Measurements from ENCODE around the gene FAM110D.

Gene FAM110D
- total RNA-seq, result 0 to 0.27 (median 0) reads per million in 4 donors

DNA sequence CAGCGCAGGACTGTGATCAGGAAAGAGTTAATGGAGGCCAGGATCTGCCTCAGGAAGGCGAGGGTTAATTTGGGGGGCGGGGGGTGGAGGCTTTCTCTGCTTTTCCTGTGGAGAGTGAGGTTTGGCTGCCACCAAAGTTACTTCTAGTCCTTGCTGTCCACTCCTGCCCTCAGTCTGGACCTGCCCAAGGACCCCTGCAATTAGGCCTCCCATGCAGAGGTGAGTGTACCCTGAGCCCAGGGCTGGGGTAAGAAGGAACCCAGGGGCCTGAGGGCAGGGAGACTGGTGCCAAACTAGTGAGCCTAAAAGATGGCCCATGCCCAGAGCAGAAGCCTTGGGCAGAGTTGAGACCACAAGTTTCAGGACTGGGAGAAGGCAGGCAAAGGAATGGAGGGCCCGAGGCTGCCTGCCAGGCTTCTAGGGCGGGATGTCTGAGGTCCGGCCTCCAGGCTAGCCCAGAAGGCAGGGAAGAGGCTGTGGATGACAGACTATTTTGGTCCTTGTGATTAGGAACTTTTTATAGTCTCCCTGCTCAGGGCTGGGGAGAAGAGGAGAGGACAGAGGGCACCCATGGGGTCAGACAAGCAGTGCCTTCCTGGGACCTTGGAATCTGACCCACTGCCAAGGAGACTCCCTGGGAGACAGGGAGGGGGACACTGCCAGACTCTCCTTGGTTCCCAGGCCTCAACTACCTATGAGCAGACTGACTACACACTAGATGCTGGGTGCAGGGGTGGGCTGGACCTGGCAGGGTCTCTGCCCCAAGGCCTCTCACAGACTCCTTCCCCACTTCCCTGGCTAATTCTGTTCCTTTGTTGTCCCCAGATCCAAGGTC is at the start of gene FAM110D:
TSS of gene FAM110D (plus strand) at position 172 of the 835 bp plus-strand sequence. CDS start 2,213 bp downstream, outside the sequence.
- DNase-seq, result no peak

DNA sequence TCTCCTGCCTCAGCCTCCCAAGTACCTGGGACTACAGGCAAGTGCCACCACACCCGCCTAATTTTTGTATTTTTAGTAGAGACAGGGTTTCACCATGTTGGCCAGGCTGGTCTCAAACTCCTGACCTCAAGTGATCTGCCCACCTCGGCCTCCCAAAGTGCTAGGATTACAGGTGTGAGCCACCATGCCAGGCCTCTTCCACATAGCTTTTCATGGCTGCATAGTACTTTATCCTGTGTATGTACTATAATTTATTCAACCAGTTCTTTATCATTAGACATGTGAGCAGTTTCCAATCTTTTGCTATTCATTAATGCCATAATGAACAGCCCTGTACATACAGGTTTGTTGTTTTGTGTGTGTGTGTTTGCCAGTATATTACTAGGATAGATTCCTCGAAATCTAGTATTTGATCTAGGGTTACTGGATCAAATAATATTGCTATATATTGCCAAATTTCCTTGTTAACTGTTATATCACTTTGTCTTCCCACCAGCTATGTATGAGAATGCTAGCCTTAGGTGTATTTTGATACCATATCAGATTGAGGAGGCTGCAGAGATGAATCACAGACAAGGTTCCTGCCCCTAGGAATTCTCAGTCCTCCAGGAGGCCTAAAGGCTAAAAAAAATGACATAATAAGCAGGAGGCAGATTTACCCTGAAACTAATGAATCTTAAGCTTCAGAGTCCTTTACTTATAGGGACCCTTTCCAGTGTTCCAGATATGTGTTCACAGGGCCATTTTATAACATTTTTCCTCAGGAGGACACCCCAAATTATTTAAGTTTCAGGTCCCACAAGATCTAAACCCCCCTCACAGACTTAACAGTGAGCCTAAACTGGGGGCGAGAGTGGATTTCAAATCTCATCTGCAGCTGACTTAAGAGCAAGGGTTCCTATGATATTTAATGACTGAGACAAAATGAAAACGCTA is 49.4 kb upstream of the FAM110D start:
- DNase-seq, result no peak

DNA sequence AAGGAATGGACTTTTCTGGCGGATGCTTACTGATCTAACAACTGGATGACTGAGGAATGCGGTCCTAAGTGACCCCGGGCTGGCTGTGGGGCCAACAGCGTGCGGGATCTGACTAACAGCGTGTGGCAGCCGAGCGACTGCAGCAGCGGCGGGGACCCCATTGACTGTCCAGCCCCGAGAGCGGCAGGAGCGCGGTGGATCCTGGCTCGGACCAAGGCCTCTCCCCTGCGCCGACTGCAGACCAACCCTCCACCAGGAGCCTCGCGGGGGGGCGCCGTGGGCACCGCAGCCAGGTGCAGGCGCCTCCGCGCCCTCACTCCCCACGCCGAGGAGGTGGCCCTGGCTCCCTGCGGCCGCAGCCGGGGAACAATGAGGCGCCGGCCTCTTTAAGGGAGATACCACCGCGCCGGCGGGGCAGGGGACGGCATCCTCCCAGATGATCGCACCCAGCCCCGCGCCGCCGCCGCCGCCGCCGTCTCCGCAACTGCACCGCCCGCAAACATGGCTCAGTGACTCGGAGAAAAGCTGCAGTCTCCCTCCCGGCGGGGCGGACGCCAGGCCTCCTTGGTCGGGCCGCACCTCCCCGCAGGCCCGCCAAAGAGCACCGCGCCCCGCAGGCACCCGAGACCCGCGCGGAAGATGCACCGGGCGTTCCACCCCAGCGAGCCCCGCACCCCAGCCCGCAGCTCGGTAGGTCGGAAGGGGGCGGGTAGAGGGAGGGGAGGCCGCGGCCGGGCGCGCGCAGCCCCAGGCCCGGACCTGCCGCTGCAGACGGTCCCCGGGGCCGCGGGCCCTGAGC is 47.9 kb upstream of the FAM110D start:
- DNase-seq, result peak; percentile 64 to 83 (median 74)

DNA sequence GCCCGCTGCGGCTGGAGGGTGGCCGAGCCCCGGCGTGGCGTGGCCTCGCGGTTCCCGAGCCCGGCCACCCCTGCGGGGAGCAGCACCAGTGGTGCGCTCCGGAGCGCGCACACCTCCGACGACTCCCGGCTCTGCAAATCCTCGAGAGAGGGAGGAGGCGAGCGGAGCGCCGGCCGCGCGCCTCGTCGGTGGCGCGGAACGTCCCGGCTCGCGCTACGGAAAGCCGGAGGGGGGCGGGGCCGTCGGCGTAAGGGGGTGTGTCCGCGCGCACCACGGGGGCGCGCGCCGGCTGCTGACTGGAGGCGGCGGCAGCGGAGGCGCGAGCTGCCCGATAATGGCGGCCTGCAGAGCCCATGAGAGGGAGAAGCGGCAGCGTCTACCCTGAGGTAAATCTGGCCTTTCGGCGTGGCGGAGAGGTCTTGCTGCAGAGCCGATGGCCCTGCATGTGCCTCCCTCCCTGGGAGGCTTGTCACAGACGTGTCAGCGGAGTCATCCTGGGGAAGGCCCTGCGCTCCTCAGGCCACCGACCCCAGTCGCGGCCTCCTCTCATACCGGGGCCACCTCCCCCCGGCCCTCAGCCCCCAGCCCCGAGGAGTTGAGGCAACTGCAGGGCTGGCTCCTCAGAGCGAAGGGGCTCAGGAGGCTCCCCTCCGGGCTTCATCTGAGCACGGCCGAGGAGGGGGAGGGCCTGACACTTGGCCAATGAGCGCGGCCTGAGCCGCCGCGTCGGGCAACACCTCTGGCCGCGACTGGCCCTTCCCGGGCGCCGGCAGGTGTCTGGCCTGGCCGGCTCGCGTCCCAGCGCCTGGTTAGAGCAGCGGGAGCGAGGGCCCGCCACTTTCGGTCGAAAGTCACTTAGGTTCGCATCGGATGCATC is 47.1 kb upstream of the FAM110D start, which contains the start of gene PDIK1L:
TSS of gene PDIK1L (plus strand) at position 295 of the 877 bp plus-strand sequence. CDS start 2,485 bp downstream, outside the sequence.
- DNase-seq, result peak; percentile 89 to 97 (median 92)

DNA sequence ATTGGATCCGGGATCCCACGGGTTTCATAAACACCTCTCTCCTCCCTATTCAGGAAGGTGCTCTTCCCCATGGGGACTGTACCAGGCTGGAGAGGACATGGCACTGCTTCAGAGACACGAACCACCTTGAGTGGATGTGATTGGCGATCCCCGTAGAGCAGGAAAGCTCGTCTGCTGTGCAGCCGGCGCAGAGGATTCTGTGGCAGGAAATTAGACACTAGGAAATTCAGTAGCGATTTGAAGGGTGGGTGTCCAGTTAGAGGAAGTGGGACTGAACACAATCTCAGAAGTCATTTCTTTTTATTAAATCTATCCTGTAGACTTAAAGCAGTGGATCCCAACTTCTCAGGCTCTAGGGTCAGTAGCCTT is 46.5 kb upstream of the FAM110D start:
- peak in 1 of 5 donors; percentile 23 for DNase-seq

DNA sequence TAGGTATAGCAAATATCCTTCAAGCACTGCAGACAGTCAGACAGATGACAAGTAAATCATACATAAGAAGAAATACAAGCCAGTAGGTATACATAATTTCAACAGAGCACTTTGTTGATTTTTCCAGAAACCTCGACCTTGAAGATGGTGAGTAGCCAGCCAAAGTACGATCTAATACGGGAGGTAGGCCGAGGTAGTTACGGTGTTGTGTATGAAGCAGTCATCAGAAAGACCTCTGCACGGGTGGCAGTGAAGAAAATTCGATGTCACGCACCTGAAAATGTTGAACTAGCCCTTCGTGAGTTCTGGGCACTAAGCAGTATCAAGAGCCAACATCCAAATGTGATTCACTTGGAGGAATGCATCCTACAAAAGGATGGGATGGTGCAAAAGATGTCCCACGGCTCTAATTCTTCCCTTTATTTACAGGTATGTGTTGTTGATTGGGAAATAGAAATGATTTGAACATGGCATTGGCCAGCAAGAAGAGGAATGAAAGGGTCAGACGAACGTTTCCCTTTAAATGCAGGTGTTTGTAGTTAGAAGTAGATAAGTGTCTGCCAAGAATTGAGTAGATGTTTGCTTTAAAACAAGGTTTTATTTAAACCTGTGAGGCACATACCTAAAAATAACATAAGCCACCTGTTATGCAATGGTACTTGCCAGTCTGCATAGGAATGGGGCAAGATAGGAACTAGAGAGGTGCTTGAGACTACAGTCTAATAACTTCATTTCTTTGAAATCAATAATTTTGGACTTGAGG is 44.5 kb upstream of the FAM110D start:
- no peak for DNase-seq

DNA sequence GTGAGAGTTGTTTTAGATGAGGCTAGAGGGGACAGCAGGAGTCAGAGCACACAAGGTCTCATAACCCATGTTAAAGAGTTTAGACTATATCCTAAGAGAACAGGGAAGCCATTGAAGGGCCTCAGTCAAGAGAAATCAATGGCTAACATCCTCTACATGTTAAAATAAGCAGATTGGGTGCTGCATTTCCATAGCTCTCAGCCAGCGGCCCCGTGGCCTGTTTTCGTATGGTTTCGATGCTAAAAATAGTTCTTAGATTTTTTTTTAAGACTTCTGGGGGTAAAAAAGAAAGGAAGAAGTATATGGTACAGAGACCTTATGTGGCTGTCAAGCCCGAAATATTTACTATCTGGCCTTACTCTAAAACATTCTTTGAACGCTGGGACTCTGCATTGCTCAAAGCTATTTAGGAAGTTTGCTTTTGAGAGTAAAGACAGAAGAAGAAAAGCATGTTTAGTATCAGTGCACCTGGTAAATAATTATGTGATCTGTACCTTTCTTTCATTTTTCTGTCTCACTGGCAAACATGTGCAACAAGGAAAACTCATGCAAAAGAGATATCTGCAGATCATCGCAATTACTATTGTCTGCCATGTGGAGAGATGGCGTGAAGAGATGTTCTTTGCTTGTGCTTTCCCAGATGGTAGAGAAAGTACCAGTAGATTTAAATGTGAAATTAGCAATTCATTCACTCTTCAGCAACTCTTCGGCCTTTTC is 38.8 kb upstream of the FAM110D start:
- DNase-seq, result no peak

DNA sequence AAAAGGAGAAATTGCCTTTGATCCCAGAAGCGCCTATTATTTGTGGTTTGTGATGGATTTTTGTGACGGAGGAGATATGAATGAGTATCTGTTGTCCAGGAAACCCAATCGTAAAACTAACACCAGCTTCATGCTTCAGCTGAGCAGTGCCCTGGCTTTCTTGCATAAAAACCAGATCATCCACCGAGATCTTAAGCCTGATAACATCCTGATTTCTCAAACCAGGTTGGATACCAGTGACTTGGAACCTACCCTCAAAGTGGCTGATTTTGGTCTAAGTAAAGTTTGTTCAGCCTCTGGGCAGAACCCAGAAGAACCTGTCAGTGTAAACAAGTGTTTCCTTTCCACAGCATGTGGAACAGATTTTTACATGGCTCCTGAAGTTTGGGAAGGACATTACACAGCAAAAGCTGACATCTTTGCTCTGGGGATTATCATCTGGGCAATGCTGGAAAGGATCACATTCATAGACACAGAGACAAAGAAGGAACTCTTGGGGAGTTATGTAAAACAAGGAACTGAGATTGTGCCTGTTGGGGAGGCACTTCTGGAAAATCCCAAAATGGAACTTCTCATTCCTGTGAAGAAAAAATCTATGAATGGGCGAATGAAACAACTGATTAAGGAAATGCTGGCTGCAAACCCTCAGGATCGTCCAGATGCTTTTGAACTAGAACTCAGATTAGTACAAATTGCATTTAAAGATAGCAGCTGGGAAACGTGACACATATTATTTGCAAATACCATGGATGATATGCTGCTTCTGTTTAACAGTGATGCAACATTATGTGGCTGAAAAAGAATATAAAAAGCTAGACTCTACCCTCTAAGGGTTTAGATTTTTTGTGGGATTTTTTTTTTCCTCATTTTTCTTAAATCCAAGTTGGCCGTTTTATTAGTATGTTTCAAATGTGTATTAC is 36.8 kb upstream of the FAM110D start:
- no peak for DNase-seq

DNA sequence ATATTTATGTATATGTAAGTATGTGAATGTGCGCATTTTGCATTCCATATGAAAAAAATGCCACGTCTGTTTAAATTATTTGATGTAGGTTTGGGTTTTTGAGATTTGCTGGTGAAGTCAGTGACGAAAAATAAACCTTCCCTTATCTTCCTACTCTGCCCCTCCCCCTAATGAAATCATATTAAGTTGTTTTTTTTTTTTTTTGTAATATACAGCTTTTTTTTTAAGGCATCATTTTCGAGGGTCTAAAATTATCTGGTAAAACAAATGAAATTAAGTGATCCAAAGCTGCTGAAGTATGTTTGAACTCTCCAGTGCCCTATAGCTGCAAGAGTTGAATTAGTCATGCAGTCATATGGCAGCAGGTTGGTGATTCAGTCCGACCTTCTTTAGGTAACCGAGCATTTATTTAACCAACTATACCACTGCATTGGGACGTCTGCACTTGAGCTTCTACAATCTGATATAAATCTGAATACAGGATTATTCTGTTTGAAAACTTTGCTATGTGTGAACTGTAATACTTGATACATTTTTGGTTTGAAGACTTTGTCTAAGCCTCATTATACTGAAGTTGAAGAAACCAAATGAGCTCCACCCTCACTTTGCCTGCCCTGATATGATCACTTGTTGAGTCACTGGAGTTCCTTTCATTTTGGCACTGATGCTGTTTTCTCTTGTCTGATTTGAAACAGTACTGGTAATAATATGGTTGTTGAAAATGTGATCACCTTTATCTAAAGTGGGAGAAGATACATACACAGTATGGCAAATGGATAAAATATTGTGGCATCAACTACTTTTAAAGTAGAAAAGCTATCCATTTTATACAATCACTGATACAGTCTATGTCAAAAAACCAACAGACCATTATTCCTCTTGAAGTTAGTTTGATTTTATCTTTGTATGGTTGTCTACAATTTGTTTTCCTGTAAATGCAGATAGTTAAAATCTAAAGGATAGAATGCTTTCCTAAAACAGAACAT is 35.6 kb upstream of the FAM110D start:
- peak in 1 of 5 donors; percentile 63 for DNase-seq

DNA sequence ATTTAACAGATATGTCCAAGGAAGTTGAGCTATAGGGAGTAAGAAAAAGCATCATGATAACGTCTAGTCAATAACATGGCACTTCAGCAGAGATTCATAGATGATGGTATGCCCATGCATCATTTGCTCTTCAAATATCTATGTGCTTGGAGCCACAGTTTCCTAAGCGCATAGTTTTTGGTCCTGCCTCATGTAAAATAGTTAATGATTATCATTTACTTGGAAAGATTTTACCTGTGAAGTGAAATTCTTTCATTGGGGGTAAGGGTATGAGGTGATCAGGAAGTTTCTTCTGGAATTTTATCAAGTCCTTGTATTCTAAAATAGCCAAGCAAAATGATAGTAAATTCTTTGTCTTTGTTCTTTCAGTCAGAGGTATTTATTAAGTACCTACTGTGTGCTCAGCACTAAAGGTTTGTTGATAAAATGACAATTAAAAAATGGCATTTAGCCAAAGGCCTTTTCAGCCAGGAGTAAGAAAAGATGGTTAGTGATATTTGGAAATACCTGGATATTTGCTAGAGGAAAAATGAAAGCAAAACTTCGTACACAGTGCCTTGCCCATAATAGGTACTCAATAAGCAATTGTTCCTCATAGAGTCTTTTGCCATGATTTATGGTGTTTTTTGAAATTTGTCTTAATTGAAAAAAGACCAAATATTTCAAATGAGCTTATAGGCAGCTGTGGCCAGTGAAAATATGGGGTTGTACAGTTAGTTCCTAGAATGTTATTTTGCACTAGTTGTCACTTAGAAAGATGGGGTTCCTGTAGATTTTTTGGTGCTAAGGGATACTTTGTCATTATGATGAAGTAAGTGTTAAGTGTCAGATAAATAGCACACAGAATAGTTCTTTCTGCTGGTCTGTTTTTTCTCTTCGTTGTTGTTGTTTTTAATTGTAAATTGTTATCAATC is 34.2 kb upstream of the FAM110D start:
- DNase-seq, result no peak

DNA sequence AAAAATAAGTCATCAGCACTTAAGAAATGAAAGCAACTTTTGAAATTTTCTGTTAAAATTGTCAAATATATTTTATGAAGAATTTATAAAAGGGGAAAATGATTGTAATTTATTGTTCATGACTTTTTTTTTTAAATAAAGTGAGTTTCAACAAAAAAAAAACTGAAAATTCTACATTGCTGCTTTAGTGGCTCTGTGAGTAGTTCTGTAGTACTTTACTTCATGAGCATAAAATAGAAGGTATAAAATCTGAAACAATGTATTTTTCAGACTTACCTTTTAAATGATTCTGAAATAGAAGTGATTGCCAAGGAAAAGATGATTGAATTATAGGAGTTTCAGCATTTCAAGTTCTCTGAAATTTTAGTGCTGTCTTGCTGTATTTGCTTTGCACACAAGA is 33.5 kb upstream of the FAM110D start:
- DNase-seq, result no peak

DNA sequence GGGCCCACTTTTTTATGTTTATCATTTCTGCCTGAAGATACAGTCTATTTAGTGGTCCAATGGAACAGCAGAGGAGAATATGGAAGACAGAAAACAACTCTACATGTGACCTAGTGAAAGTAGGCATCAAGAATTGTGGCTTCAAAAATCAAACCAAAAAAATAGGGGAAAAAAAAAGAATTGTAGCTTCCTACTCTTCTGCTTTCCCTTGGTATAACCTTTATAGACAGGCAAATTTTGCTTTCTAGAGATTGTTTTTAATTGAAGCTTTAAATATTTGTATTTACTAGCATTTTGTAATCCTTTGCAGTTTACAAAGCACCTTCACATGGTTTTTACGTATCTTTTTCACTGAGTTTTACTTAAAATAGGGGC is 32.9 kb upstream of the FAM110D start:
- DNase-seq, result no peak

DNA sequence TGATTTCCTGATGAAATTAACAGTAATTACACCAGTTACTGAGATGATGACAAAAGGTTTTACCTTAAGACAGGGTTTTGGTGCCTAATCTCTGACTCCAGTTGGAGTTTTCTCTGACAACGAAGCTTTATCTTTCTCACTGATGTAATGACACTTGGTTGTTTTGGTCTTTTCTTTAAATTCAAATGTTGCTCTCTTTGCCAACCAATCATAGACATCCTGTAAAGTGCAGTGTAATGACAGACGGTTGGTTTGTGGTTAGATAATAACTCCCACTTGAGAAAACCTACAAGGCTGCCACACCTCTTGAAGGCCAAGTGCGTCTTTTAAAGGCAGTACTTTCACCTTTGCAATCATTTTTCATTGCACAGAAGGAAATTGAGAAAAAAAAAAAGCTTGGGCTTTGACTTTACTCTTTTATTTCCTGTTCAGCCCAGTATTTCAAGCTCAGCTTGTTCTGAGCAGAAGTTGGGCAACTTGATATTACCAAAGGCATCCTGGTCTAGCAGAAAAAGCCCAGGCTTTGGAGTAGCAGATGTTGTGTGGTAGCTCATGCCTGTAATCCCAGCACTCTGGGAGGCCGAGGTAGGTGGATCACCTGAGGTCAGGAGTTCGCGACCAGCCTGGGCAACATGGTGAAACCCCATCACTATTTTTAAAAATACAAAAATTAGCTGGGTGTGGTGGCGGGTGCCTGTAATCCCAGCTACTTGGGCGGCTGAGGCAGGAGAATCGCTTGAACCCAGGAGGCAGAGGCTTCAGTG is 32.4 kb upstream of the FAM110D start:
- DNase-seq, result peak in 4 of 5 donors; percentile 44 to 96 (median 52)

DNA sequence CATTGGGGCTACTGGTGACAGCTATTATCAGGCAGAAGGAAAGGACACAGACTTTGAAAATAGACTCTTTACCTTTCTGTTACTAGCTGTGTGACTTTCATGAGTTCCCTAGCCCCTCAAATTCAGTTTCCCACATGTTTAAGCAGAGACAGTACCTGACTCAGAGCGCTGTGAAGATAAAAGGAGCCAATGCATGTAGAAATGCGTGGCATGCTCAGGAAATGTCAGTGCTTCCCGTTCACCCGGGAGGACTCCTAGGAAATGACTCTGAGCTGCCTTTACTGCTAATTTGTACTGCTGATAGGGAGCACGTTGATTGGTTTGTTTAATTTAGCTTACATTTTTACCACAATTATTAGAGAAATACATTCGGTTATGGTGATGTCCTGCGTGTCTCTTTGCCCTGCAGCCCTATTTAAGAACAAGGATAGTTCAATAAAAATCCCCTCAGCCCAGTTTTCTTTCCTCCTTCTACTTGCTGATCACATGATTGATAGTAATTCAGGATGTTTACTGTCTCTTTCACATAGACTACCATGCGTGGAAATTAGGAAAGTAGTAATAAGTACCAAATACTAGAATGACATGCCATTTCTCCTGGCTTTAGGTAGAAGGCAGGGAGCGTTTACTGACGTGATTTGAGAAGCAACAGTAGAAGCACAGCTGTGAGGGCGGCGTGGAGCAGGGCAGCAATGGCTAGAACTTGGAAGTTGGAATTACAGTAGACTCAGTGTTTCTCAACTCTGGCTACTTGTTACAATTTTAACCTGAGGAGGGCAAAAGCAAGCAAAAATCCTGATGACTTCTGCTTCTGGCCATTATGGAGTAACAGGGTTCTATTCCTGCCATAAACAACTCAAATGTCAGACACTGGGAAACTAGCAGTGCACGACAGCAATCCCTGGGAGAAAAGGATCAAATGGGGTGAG is 31.4 kb upstream of the FAM110D start:
- DNase-seq, result peak in 1 of 5 donors; percentile 22

All from T-helper 1 cell (primary cell).